HepG2 (cell line): Measurements from ENCODE around the gene IL1R1. TPM values are rescaled to one million over a fixed set of nuclear protein-coding genes. Genes with fewer than 3 reads are reported as not detected.

Experiments
- ARNT2 ChIP-seq: sonication (generic); formaldehyde crosslinking; IDR thresholded peaks from 2 replicates; pipeline ENCODE4 v1.8.0; 2022; ENCODE audit warnings: mild to moderate bottlenecking, low read depth, missing genetic modification reagents, moderate library complexity
- ARNTL ChIP-seq: sonication (generic); formaldehyde crosslinking; IDR thresholded peaks from 2 replicates; pipeline ENCODE4 v1.4.0; 2020; ENCODE audit warnings: mild to moderate bottlenecking, missing genetic modification reagents
- ATF7-NPFF ChIP-seq: sonication (generic); formaldehyde crosslinking; IDR thresholded peaks from 2 replicates; pipeline ENCODE4 v1.8.1; 2023; ENCODE audit warnings: mild to moderate bottlenecking, low read depth, missing genetic modification reagents, moderate library complexity
- CHD4 ChIP-seq: fragments of 200-600 bp; sonication (generic); IDR thresholded peaks from 2 replicates; pipeline ENCODE4 v1.7.0; 2017; ENCODE audit warnings: mild to moderate bottlenecking, low read length, borderline replicate concordance
- EP300 ChIP-seq, 3 experiments: sonication (generic) in 1 of 3; formaldehyde crosslinking in 1 of 3; IDR thresholded peaks; 2 replicates each; pipeline versions ENCODE4 v1.5.1 to v1.6.1; 2011 to 2020; ENCODE audit warnings: low read depth in 2 of 3, low read length in 2 of 3, borderline replicate concordance in 1 of 3, improper control_type of control experiment in 1 of 3, mild to moderate bottlenecking in 1 of 3, missing genetic modification reagents in 1 of 3, moderate library complexity in 1 of 3
- FOXA3 ChIP-seq: IDR thresholded peaks from 2 replicates; pipeline ENCODE4 v1.6.1; 2016; ENCODE audit warnings: missing genetic modification reagents, missing compliant biosample characterization
- KDM3A ChIP-seq: IDR thresholded peaks from 2 replicates; pipeline ENCODE4 v1.6.1; 2018; ENCODE audit warnings: low read depth, missing compliant biosample characterization
- NFYB ChIP-seq: sonication (generic); formaldehyde crosslinking; IDR thresholded peaks from 2 replicates; pipeline ENCODE4 v1.4.0; 2020; ENCODE audit warnings: missing genetic modification reagents
- POLR2A ChIP-seq, 2 experiments: IDR thresholded peaks; 2 replicates each; pipeline ENCODE4 v1.6.1; 2011; ENCODE audit warnings: low read depth in 2 of 2, low read length in 2 of 2, mild to moderate bottlenecking in 1 of 2, moderate library complexity in 1 of 2; ENCODE audit not compliant: insufficient read depth in 1 of 2
- RBM22 ChIP-seq: fragments of 200-400 bp; formaldehyde crosslinking; optimal IDR thresholded peaks from 2 replicates; pipeline ENCODE3; 2017; ENCODE audit warnings: mild to moderate bottlenecking, low read length, moderate library complexity
- SIX4 ChIP-seq: sonication (generic); formaldehyde crosslinking; IDR thresholded peaks from 2 replicates; pipeline ENCODE4 v1.4.0; 2020; ENCODE audit warnings: missing genetic modification reagents
- SPEN ChIP-seq: sonication (generic); formaldehyde crosslinking; IDR thresholded peaks from 2 replicates; pipeline ENCODE4 v1.5.1; 2020; ENCODE audit warnings: low read depth, mild to moderate bottlenecking, missing genetic modification reagents
- TBL1XR1 ChIP-seq: fragments of 150-350 bp; IDR thresholded peaks from 2 replicates; pipeline ENCODE4 v1.6.1; 2014; ENCODE audit warnings: borderline replicate concordance, low read length; ENCODE audit not compliant: partially characterized antibody
- TOPORS ChIP-seq: sonication (generic); formaldehyde crosslinking; IDR thresholded peaks from 2 replicates; pipeline ENCODE4 v1.8.0; 2023; ENCODE audit warnings: mild to moderate bottlenecking, missing genetic modification reagents
- ZBTB7A ChIP-seq: sonication (generic); formaldehyde crosslinking; IDR thresholded peaks from 2 replicates; pipeline ENCODE4 v1.8.0; 2022; ENCODE audit warnings: mild to moderate bottlenecking, missing genetic modification reagents
- ZNF329 ChIP-seq: sonication (generic); formaldehyde crosslinking; IDR thresholded peaks from 2 replicates; pipeline ENCODE4 v1.9.0; 2021; ENCODE audit warnings: low read depth, mild to moderate bottlenecking, missing genetic modification reagents
- ZNF33A ChIP-seq: sonication (generic); formaldehyde crosslinking; IDR thresholded peaks from 2 replicates; pipeline ENCODE4 v1.5.1; 2020; ENCODE audit warnings: missing genetic modification reagents, mild to moderate bottlenecking, moderate library complexity, borderline replicate concordance
- ZNF430 ChIP-seq: sonication (generic); formaldehyde crosslinking; IDR thresholded peaks from 2 replicates; pipeline ENCODE4 v1.9.0; 2021; ENCODE audit warnings: mild to moderate bottlenecking, missing genetic modification reagents
- ZNF446 ChIP-seq: sonication (generic); formaldehyde crosslinking; IDR thresholded peaks from 2 replicates; pipeline ENCODE4 v1.5.0; 2020; ENCODE audit warnings: mild to moderate bottlenecking, missing genetic modification reagents
- ZNF530 ChIP-seq: sonication (generic); formaldehyde crosslinking; IDR thresholded peaks from 2 replicates; pipeline ENCODE4 v1.5.0; 2020; ENCODE audit warnings: low read depth, mild to moderate bottlenecking, missing genetic modification reagents
- ZNF598 ChIP-seq: sonication (generic); formaldehyde crosslinking; IDR thresholded peaks from 2 replicates; pipeline ENCODE4 v1.5.1; 2020; ENCODE audit warnings: mild to moderate bottlenecking, missing genetic modification reagents, borderline replicate concordance
- ZNF639 ChIP-seq: conservative IDR thresholded peaks from 2 replicates; pipeline ENCODE4 v1.6.1; 2018; ENCODE audit warnings: missing genetic modification reagents
- ZNF776 ChIP-seq: sonication (generic); formaldehyde crosslinking; IDR thresholded peaks from 2 replicates; pipeline ENCODE4 v1.4.0; 2020; ENCODE audit warnings: mild to moderate bottlenecking, missing genetic modification reagents
- ZNF792 ChIP-seq: IDR thresholded peaks from 2 replicates; pipeline ENCODE4 v1.6.1; 2016
- polyA plus RNA-seq, 8 experiments: library from polyadenylated mRNA; depleted of rRNA in 3 of 8; stranded (reverse) in 7 of 8; unstranded in 1 of 8; fragments of >200 nt; fragmentation: Illumina TruSeq in 4 of 8; extraction: Trizol in 4 of 8; gene quantifications; 2 replicates each; pipeline versions ENCODE4 v1.2.1 to v1.2.3, GENCODE V29; 2011 to 2016; ENCODE audit warnings: low read depth in 4 of 8, missing spikeins in 1 of 8, mixed read lengths in 1 of 8; ENCODE audit not compliant: insufficient read depth in 1 of 8
- total RNA-seq, 5 experiments: library from RNA; depleted of rRNA; stranded (reverse); fragments of >200 nt; fragmentation: Illumina TruSeq; extraction: Trizol; gene quantifications; 2 replicates each; pipeline ENCODE4 v1.2.3, GENCODE V29; 2016; ENCODE audit warnings: low read depth in 1 of 5
- TF ChIP-seq, protein P1 (sequence below): sonication (generic); formaldehyde crosslinking; IDR thresholded peaks from 2 replicates; pipeline ENCODE4 v1.4.0; 2020; ENCODE audit warnings: missing genetic modification reagents, borderline replicate concordance
- TF ChIP-seq, protein P2 (sequence below): sonication (generic); formaldehyde crosslinking; IDR thresholded peaks from 2 replicates; pipeline ENCODE4 v1.5.0; 2020; ENCODE audit warnings: missing genetic modification reagents, mild to moderate bottlenecking, borderline replicate concordance

IL1R1 gene
- total and polyA plus RNA-seq, 2 of the 13 experiments (the other 11 are each of a cell fraction or from before 2014, with no cell fraction given) = 38.0 to 93.1 TPM

GRCh38 chr2:102154946-102155702 lies 12.6 kb downstream of the IL1R1 start (continued):
- TF ChIP-seq, protein P1, sequence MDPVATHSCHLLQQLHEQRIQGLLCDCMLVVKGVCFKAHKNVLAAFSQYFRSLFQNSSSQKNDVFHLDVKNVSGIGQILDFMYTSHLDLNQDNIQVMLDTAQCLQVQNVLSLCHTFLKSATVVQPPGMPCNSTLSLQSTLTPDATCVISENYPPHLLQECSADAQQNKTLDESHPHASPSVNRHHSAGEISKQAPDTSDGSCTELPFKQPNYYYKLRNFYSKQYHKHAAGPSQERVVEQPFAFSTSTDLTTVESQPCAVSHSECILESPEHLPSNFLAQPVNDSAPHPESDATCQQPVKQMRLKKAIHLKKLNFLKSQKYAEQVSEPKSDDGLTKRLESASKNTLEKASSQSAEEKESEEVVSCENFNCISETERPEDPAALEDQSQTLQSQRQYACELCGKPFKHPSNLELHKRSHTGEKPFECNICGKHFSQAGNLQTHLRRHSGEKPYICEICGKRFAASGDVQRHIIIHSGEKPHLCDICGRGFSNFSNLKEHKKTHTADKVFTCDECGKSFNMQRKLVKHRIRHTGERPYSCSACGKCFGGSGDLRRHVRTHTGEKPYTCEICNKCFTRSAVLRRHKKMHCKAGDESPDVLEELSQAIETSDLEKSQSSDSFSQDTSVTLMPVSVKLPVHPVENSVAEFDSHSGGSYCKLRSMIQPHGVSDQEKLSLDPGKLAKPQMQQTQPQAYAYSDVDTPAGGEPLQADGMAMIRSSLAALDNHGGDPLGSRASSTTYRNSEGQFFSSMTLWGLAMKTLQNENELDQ (CRISPR knock-in tag) = 0 out of 2 replicates have a peak, but pooled peaks have one; percentile 68
- no peak for TF ChIP-seq SIX4 (CRISPR knock-in tag)
- no peak for TF ChIP-seq TBL1XR1
- no peak for TF ChIP-seq SPEN (CRISPR knock-in tag)
- no peak for TF ChIP-seq ZNF776 (CRISPR knock-in tag)
- no peak for TF ChIP-seq ZNF430
- no peak for TF ChIP-seq TOPORS
- TF ChIP-seq ARNT2 = 0 out of 2 replicates have a peak, but pooled peaks have one; percentile 4
- 0 out of 2 replicates have a peak, but pooled peaks have one; percentile 4 for TF ChIP-seq NFYB (CRISPR knock-in tag)
- TF ChIP-seq ZNF446 (CRISPR knock-in tag) = no peak
- peak; percentile 73 for TF ChIP-seq RBM22
- no peak for TF ChIP-seq POLR2A (IDR thresholded peaks at IDR 0.05; ENCODE audit: insufficient read depth in 1 of 2, low read depth in 2 of 2, low read length in 2 of 2)
- TF ChIP-seq ZBTB7A (CRISPR knock-in tag) = no peak; the same call in 1 of the 2 replicates
- TF ChIP-seq FOXA3 (CRISPR knock-in tag) = no peak
- TF ChIP-seq, protein P2, sequence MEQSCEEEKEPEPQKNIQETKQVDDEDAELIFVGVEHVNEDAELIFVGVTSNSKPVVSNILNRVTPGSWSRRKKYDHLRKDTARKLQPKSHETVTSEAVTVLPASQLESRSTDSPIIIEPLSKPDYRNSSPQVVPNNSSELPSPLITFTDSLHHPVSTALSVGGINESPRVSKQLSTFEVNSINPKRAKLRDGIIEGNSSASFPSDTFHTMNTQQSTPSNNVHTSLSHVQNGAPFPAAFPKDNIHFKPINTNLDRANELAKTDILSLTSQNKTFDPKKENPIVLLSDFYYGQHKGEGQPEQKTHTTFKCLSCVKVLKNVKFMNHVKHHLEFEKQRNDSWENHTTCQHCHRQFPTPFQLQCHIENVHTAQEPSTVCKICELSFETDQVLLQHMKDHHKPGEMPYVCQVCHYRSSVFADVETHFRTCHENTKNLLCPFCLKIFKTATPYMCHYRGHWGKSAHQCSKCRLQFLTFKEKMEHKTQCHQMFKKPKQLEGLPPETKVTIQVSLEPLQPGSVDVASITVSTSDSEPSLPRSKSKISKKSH = no peak
- no peak for TF ChIP-seq EP300 (IDR thresholded peaks at IDR 0.05; ENCODE audit: low read depth in 2 of 2, low read length in 2 of 2)
- TF ChIP-seq EP300 (CRISPR knock-in tag; IDR thresholded peaks at IDR 0.05; ENCODE audit: borderline replicate concordance) = no peak
- TF ChIP-seq CHD4 = no peak; the same call in 1 of the 2 replicates
- TF ChIP-seq ZNF639 = no peak
- no peak for TF ChIP-seq ZNF33A
- TF ChIP-seq ZNF792 (CRISPR knock-in tag) = no peak
- TF ChIP-seq ARNTL (CRISPR knock-in tag) = no peak
- TF ChIP-seq KDM3A (CRISPR knock-in tag) = no peak
- no peak for TF ChIP-seq ZNF530 (CRISPR knock-in tag)
- no peak; the same call in 1 of the 2 replicates for TF ChIP-seq ATF7-NPFF
- TF ChIP-seq ZNF329 = no peak
- no peak; the same call in 1 of the 2 replicates for TF ChIP-seq ZNF598
